ENCODE measurements around the gene TCF20. TPM values are rescaled to one million over a fixed set of nuclear protein-coding genes. Genes with fewer than 3 reads are reported as not detected.

The TCF20 gene
- total RNA-seq, 3 donors from 2014 or later (not counting 1 experiment from before 2014, with no cell fraction given), result 57.8 to 70.8 (median 69.1) TPM

DNA sequence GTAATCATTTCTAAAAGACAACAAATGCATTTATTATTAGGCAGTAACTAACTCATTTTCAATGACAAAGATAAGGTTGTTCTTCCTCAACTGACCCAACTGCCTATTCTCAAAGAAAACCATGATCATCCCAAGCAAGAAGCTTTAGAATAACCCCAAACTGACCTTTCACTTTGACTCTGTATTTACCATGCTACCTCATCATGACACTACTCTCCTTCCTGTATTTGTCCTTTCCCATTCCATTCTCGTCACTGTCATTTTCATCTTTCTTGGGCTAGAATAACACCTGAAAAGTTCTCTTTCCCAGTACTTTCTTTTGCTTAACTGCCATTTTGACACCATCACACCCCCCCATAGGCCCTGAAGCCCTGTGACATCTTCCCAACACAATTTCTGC, 48.3 kb downstream of the TCF20 start:
- no peaks in the 10 kb centered on the region for H3K36me3 Mint-ChIP-seq
- peaks cover 53 to 63% of the 10 kb centered on the region in 2 donors for H3K4me1 Mint-ChIP-seq
- no peak overlapping the region for H3K4me3 ChIP-seq (ENCODE audit: low read length)
- H3K4me1 ChIP-seq (ENCODE audit: control insufficient read depth, insufficient read depth, low read length), result peaks cover 5% of the 10 kb centered on the region
- ATAC-seq, result no peak
- H3K27ac Mint-ChIP-seq, result no peak overlapping the region
- TF ChIP-seq, protein P1, sequence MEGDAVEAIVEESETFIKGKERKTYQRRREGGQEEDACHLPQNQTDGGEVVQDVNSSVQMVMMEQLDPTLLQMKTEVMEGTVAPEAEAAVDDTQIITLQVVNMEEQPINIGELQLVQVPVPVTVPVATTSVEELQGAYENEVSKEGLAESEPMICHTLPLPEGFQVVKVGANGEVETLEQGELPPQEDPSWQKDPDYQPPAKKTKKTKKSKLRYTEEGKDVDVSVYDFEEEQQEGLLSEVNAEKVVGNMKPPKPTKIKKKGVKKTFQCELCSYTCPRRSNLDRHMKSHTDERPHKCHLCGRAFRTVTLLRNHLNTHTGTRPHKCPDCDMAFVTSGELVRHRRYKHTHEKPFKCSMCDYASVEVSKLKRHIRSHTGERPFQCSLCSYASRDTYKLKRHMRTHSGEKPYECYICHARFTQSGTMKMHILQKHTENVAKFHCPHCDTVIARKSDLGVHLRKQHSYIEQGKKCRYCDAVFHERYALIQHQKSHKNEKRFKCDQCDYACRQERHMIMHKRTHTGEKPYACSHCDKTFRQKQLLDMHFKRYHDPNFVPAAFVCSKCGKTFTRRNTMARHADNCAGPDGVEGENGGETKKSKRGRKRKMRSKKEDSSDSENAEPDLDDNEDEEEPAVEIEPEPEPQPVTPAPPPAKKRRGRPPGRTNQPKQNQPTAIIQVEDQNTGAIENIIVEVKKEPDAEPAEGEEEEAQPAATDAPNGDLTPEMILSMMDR (IDR thresholded peaks at IDR 0.05), result no peak
- no peak for DNase-seq
- H3K9me3 ChIP-seq (ENCODE audit: control insufficient read depth, insufficient read depth, low read length), result no peaks in the 10 kb centered on the region
- intact Hi-C loops (cut with micrococcal nuclease), result no loop called here
- 81% methylated on average over 1 of the region's 1 CpG for WGBS (ENCODE audit: insufficient coverage)
- no peak overlapping the region for H3K4me3 Mint-ChIP-seq
- H3K27me3 ChIP-seq (ENCODE audit: control insufficient read depth, insufficient read depth, low read length), result no peaks in the 10 kb centered on the region
- H3K27me3 Mint-ChIP-seq (ENCODE audit: low read depth in 2 of 2), result no peaks in the 10 kb centered on the region
- H3K27ac ChIP-seq (ENCODE audit: low read length), result no peak overlapping the region
- no peaks in the 10 kb centered on the region for H3K9me3 Mint-ChIP-seq
- H3K36me3 ChIP-seq (ENCODE audit: control insufficient read depth, insufficient read depth, low read length), result no peaks in the 10 kb centered on the region

Other genes starting within 250 kb of the TCF20 start
- gene NAGA, start 199.8 kb downstream of the TCF20 start, total RNA-seq, result 10 to 100 TPM; 12.8 to 15.7 (median 14.2) TPM
- 1 to 10 TPM; 1.2 to 2.3 (median 1.8) TPM for gene PHETA2, start 196.4 kb downstream of the TCF20 start, total RNA-seq
- 10 to 100 TPM; 37.7 to 51.0 (median 45.1) TPM for gene SMDT1, start 191.0 kb downstream of the TCF20 start, total RNA-seq
- 10 to 100 TPM; 50.4 to 69.7 (median 63.8) TPM for gene NDUFA6, start 179.9 kb downstream of the TCF20 start, total RNA-seq
- 1 to 10 TPM; 3.8 to 5.5 (median 3.9) TPM for gene CYP2D6, start 139.8 kb downstream of the TCF20 start, total RNA-seq
- gene NFAM1, start 161.8 kb upstream of the TCF20 start, total RNA-seq, result 1 to 10 TPM; 2.4 to 7.8 (median 3.6) TPM
- gene RRP7A, start 249.1 kb upstream of the TCF20 start, total RNA-seq, result 10 to 100 TPM; 31.3 to 43.0 (median 37.7) TPM

Data from natural killer cell (primary cell).